ENCODE measurements around the gene ANGPTL2.

- no peak for TF ChIP-seq CTCF (IDR thresholded peaks at IDR 0.05)
- no peak for TF ChIP-seq POLR2A (IDR thresholded peaks at IDR 0.05)
These were observed 47.6 kb downstream of the ANGPTL2 start for GRCh38 chr9:127074561-127075548.
